ENCODE data around the gene C20orf144.

The C20orf144 gene

DNA sequence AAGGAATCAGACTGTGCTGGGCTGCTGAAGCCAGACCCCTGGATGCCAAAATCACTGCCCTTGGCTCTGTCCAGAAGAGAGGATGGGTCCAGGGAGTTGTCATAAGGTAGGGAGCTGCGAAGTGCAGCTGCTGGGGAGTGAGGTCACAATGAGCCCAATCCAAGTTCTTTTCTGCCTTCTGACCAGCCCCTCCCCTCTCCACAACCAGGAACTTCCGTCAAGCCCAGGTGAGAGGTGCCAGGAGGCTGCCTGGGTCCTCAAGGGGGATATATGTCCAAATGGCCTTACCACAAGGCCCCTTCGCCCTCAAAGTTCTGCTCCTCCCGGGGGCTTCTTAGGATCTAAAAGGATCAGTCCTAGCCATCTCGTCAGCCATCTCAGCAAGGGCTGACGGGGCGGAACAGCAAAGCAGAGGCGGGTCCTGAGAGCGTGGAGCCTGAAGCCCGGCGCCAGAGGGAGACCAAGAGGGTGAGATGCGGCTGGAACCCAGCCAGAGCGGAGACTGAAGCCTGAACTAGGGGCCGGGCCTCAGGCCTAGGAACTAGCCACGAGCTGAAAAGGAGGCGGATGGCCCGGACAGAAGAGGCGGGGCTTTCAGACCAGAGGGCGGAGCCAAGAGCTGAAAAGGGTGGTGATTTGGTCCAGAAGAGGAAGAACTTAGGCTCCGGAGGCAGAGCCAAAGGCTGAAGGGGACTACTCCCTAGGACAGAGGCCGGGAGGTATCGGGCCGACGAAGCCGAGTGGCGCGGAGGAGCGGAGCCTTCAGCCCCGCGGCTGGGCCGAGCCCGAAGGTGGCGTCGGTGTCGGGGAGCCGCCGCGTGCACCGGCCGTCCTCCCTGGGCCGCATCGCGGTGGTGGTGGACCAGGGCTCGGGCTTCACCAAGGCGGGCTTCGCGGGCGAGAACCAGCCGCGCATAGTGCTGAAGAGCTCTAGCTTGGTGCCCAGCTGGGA is 4.4 kb downstream of the C20orf144 start, which contains the start of gene ACTL10:
ACTL10 (plus strand) TSS at position 651 of the 952 bp plus-strand sequence. CDS start 555 bp downstream, outside the sequence.
- no peak for DNase-seq

- no peak for DNase-seq
Measured at GRCh38 chr20:33667245-33667675, 5.1 kb downstream of the C20orf144 start.

GRCh38 chr20:33667676-33668465 is 5.7 kb downstream of the C20orf144 start:
- peak in 1 of 2 experiments; percentile 49 for DNase-seq

GRCh38 chr20:33668466-33669155 is 6.5 kb downstream of the C20orf144 start:
- DNase-seq, result no peak

DNA sequence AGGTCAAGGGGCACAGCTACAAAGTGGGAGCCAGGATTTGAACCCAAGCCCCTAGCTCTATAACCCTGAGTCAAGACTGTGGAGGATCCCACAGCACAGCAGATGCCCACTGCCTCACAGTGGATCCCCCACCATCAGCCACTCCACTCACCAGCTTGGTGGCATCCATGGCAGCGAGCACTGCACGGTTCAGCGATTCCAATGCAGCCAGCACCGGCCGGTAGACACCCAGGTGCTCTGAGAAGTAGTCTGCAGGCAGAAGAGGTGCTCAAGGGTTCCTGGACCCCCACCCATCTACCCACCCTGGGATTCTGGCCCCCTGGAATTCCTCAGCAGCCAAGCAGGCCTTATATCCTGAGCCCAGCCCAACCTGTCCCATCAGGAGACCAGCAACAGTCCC is 7.1 kb downstream of the C20orf144 start:
- no peak for DNase-seq

GRCh38 chr20:33669873-33670640 is 7.9 kb downstream of the C20orf144 start:
- no peak for DNase-seq

DNA sequence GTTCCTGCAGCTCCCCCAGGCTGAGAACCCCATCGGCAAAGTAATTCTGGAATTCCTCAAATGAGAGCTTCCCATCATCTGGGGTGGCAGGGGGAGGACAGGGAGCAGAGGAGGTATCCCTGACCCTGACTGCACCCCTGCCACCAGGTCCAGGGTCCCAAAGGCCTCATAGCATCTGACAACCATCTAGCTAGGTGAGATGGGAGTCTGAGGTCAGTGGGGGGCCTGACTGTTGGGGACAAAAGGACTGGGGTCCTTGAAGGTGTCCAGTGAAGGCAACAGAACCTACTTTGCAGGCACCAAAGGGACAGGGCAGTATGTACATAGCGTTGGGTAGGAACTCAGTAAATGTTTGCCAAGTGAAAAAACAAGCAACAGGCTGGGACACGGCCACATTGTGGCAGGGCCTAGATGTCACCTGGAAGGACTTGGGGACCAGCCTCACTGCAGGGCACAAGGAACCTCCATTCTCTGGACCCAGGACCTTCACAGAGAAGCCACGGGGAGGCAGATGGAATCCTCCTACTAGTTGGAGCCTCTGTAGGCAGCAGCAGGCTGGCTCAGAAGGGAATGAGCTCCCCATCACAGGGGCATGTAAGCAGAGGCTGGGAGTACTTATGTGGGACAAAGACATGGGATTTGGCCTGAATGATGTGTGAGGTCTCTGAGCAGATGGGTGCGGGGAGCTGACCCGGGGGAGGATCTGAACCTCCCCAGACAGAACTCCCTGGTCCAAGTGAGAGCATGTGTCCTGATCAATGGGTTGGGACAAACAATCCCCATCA is 8.8 kb downstream of the C20orf144 start:
- no peak for DNase-seq

GRCh38 chr20:33671573-33672288 is 9.6 kb downstream of the C20orf144 start:
- DNase-seq, result peak; percentile 41 to 49

GRCh38 chr20:33672426-33673113 is 10.4 kb downstream of the C20orf144 start:
- DNase-seq, result peak; percentile 68 to 79

- DNase-seq, result no peak
Measured at GRCh38 chr20:33673114-33673409, 10.9 kb downstream of the C20orf144 start.

GRCh38 chr20:33673410-33674293 is 11.5 kb downstream of the C20orf144 start:
- no peak for DNase-seq

DNA sequence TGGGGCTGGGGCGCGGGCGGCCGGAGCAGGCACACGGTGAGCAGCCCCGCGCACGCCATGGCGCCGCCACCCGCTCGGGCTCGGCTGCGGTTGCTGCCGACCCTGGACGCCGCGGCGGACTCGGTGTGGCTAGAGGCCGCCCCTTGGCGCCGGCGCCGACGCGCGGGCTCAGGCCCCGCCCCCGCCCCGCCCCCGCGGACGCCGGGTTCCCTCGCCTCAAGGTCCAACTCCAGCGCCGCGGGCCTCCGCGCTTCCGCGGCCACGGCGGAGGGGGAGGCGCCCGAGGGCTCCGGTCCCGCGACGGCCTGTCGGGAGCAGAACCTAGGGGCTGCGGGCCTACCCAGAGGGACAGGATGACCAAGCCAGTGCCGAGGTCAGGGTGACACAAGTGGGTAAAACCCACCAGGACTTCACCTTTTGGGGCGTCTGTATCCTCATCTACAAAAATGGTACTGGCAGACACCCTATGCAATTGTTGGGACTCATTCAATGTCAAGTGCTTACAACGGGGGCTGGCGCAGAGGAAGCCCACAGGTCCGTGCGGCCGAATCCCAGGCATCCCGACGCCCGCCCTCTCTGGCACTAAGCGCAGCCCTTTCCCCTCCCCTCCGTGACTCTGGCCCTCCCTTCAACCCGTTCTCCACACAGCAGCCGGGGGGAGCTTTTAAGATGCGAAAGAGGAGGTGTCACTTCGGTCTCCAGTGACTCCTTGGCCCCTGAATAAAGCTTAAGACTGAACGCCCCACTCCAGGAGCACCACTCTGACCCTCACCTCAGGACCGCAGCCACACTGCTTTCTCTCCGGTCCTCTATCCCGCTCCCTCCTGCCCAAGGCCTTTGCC is 12.4 kb downstream of the C20orf144 start, which contains the start of gene NECAB3:
NECAB3 (minus strand) TSS at position 135 of the 842 bp plus-strand sequence; CDS start at position 59, 76 bp downstream.
- DNase-seq, result peak; percentile 87 to 90

DNA sequence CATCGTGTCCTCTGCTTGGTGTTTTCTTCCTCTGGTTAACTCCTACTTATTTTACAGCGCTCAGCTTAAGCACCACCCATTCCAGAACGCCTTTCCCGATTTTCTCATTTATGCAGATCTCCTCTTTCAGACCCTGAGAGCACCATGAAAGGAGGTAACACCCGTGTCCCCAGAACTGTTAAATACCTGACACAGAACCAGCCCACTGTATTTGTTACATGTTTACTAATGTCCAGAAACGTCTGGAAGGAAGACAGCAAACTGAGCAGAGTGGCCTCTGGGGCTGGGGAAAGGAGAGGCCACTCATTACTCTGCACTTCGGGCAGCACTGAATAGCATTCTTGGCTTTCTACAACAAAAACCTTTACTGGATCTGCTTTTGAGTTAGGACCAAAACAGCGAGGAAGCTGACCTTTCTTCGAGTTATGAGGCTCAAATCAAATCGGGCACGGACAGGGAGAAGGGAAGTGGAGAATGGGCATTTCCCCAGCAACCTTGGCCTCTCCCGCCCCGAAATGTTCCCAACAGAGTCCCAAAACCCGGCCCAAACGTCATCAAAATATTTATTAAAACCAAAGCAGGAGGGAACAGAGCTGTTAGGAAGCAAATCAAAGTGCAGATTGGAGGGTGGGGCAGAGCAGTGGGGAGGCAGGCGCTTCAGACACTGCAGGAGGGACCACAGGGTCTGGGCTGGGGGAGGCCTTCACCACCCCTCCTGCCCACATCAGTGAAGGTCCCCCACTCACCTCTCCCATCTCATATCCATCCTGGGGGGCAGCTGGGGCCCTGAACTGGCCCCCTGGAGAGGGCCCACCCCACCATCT is 13.2 kb downstream of the C20orf144 start:
- DNase-seq, result peak in 1 of 2 experiments; percentile 73

DNA sequence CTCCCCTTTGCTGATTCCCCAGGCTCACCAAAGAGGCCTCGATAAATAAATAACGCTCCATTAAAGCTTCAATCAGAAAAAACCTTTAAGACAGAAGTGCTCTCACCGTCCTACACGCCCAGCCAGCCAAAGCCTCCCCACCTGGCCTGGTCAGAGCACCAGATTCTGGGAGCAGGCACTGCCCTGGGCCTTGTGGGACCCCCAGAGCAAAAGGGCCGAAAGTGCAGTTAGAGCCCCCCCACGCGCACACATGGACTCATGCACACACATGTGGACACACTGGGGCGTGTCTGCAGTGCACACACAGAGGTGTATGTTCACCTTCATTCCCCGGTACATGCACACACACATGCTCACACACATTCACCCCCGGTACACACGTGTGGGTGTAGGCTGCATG is 14.0 kb downstream of the C20orf144 start:
- no peak for DNase-seq

DNA sequence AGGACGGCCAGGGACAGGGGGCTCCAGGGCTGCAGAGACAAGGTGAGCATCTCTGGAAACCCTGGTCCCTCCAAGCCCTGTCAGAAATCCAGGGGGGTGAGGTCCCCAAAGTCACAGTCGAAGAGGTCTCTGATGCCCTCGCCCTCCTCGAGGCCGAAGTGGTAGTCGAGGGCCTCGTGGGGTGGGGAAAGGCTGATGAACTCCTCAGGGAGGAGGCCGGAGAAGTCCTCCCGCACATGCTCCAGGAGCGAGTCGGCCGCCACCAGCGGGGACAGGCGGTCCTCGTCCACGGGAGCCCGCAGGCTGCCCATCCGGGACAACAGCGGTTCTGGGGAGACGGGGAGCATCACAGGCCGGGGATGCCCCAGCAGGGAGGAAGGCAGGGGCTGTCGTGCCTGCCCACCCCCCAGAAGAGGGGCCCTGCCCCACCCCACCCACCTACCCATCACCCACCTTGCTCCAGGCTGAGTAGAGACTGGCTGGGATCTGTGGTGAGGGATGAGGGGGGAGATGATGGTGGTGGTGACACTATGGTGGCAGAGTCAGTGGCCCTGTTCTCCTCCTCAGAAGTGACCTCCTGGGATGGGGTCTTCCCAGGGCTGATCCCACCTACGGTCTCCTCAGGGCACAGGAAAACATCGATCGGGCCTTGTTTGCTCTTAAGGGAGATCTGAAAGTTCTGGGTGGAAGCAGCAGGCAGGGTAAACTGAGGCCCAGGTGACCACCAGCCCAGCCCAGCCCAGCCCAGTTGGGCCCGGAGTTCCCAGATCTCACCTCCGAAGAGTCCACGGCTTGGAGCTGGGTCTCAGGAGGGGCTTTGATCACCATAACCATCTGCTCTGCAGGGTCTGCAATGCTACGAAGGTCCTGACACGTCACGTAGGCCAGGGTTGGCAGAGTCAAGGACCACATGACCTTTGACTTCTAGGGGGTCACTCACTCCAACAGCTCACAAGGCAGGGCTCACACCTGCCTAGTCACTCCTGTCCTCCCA is 14.8 kb downstream of the C20orf144 start:
- no peak for DNase-seq
